HepG2 (cell line): ENCODE measurements around the gene CCDC148. TPM values are rescaled to one million over a fixed set of nuclear protein-coding genes. Genes with fewer than 3 reads are reported as not detected.

Experiments used
- ADNP ChIP-seq: sonication (generic); formaldehyde crosslinking; IDR thresholded peaks from 2 replicates; pipeline ENCODE4 v1.4.0; 2020; ENCODE audit warnings: missing genetic modification reagents
- CEBPB ChIP-seq: IDR thresholded peaks from 2 replicates; pipeline ENCODE4 v1.6.1; 2011; ENCODE audit warnings: low read depth, low read length, improper control_type of control experiment, borderline replicate concordance
- ZBTB40 ChIP-seq, 2 experiments: fragments of 450-650 bp in 1 of 2; sonication (generic) in 1 of 2; formaldehyde crosslinking in 1 of 2; IDR thresholded peaks; 2 replicates each; pipeline versions ENCODE4 v1.6.1 to v1.8.0; 2016 to 2022; ENCODE audit warnings: antibody characterized with exemption in 1 of 2, mild to moderate bottlenecking in 1 of 2, missing genetic modification reagents in 1 of 2
- ZNF550 ChIP-seq: sonication (generic); formaldehyde crosslinking; IDR thresholded peaks from 2 replicates; pipeline ENCODE4 v1.4.0; 2020; ENCODE audit warnings: mild to moderate bottlenecking, missing genetic modification reagents, borderline replicate concordance
- polyA plus RNA-seq, 8 experiments: library from polyadenylated mRNA; depleted of rRNA in 3 of 8; stranded (reverse) in 7 of 8; unstranded in 1 of 8; fragments of >200 nt; fragmentation: Illumina TruSeq in 4 of 8; extraction: Trizol in 4 of 8; gene quantifications; 2 replicates each; pipeline versions ENCODE4 v1.2.1 to v1.2.3, GENCODE V29; 2011 to 2016; ENCODE audit warnings: low read depth in 4 of 8, missing spikeins in 1 of 8, mixed read lengths in 1 of 8; ENCODE audit not compliant: insufficient read depth in 1 of 8
- total RNA-seq, 5 experiments: library from RNA; depleted of rRNA; stranded (reverse); fragments of >200 nt; fragmentation: Illumina TruSeq; extraction: Trizol; gene quantifications; 2 replicates each; pipeline ENCODE4 v1.2.3, GENCODE V29; 2016; ENCODE audit warnings: low read depth in 1 of 5

Gene CCDC148
- total and polyA plus RNA-seq, 2 of the 13 experiments (the other 11 are each of a cell fraction or from before 2014, with no cell fraction given) = 0.30 to 0.49 TPM

GRCh38 chr2:158463496-158464095 is 7.0 kb upstream of the CCDC148 start (continued):
- no peak for TF ChIP-seq ZBTB40 (IDR thresholded peaks at IDR 0.05)
- no peak for TF ChIP-seq ZBTB40 (CRISPR knock-in tag; IDR thresholded peaks at IDR 0.05)
- peak; percentile 84 for TF ChIP-seq CEBPB
- no peak for TF ChIP-seq ADNP
- TF ChIP-seq ZNF550 (CRISPR knock-in tag) = no peak
- TF ChIP-seq, all 625 proteins: peak for 4
